ENCODE measurements around the gene DPCD. TPM values are rescaled to one million over a fixed set of nuclear protein-coding genes. Genes with fewer than 3 reads are reported as not detected.

DPCD gene
- total and polyA plus RNA-seq, 9 donors: 12.9 to 48.3 (median 19.8) TPM

- 88 to 91% (median 88%) methylated on average over 15 of the region's 15 CpGs for WGBS, 3 donors
- no peaks in the 10 kb centered on the region for H3K36me3 ChIP-seq
- no peak for TF ChIP-seq EP300 (IDR thresholded peaks at IDR 0.05)
- no peak for TF ChIP-seq POLR2A (IDR thresholded peaks at IDR 0.05)
Observed at GRCh38 chr10:101650863-101651262, 62.7 kb downstream of the DPCD start.

GRCh38 chr10:101651336-101651735 lies 63.2 kb downstream of the DPCD start:
- WGBS, 3 donors: 73 to 78% (median 77%) methylated on average over 5 of the region's 5 CpGs

More at GRCh38 chr10:101650863-101651262, 62.7 kb downstream of the DPCD start:
- Histone ChIP-seq H3K4me1 (ENCODE audit: insufficient read depth) (no peaks in the 10 kb centered on the region), H3K27me3 (no peaks in the 10 kb centered on the region), H3K9me3 (no peaks in the 10 kb centered on the region), H3K4me3 (no peak overlapping the region), H3K27ac (no peak overlapping the region)
- intact Hi-C loops (cut with DNase I): no loop called here
- DNase-seq: no peak

GRCh38 chr10:101653536-101653935 lies 65.4 kb downstream of the DPCD start:
- TF ChIP-seq EP300 (IDR thresholded peaks at IDR 0.05) (no peak), POLR2A (IDR thresholded peaks at IDR 0.05) (no peak), CTCF (IDR thresholded peaks at IDR 0.05) (no peak)
- intact Hi-C loops (cut with DNase I): no loop called here
- WGBS, 3 donors: 93 to 94% (median 93%) methylated on average over 8 of the region's 8 CpGs

More at GRCh38 chr10:101651336-101651735, 63.2 kb downstream of the DPCD start:
- Histone ChIP-seq H3K27ac (no peak overlapping the region), H3K4me3 (no peak overlapping the region), H3K27me3 (no peaks in the 10 kb centered on the region), H3K4me1 (ENCODE audit: insufficient read depth) (no peaks in the 10 kb centered on the region), H3K36me3 (no peaks in the 10 kb centered on the region), H3K9me3 (no peaks in the 10 kb centered on the region)
- intact Hi-C loops (cut with DNase I): no loop called here
- no peak for DNase-seq
- no peak for TF ChIP-seq CTCF (IDR thresholded peaks at IDR 0.05)
- no peak for TF ChIP-seq EP300 (IDR thresholded peaks at IDR 0.05)
- no peak for TF ChIP-seq POLR2A (IDR thresholded peaks at IDR 0.05)

GRCh38 chr10:101655570-101655969 lies 67.4 kb downstream of the DPCD start:
- 46 to 56% (median 50%) methylated on average over 6 of the region's 6 CpGs for WGBS, 3 donors
- Histone ChIP-seq H3K4me1 (ENCODE audit: insufficient read depth) (no peaks in the 10 kb centered on the region), H3K27me3 (no peaks in the 10 kb centered on the region), H3K4me3 (no peak overlapping the region), H3K27ac (no peak overlapping the region), H3K9me3 (no peaks in the 10 kb centered on the region), H3K36me3 (no peaks in the 10 kb centered on the region)
- peak in 1 of 5 donors; percentile 15 for DNase-seq
- TF ChIP-seq POLR2A (IDR thresholded peaks at IDR 0.05) (no peak), CTCF (IDR thresholded peaks at IDR 0.05) (no peak), EP300 (IDR thresholded peaks at IDR 0.05) (no peak)
- intact Hi-C loops (cut with DNase I): no loop called here

More at GRCh38 chr10:101653536-101653935, 65.4 kb downstream of the DPCD start:
- Histone ChIP-seq H3K36me3 (no peaks in the 10 kb centered on the region), H3K27me3 (no peaks in the 10 kb centered on the region), H3K4me3 (no peak overlapping the region), H3K27ac (no peak overlapping the region), H3K4me1 (ENCODE audit: insufficient read depth) (no peaks in the 10 kb centered on the region), H3K9me3 (no peaks in the 10 kb centered on the region)
- DNase-seq: no peak

- intact Hi-C loops (cut with DNase I): no loop called here
- H3K27ac ChIP-seq: no peak overlapping the region
- TF ChIP-seq EP300 (IDR thresholded peaks at IDR 0.05) (no peak), CTCF (IDR thresholded peaks at IDR 0.05) (no peak), POLR2A (IDR thresholded peaks at IDR 0.05) (no peak)
- no peaks in the 10 kb centered on the region for H3K27me3 ChIP-seq
- H3K4me3 ChIP-seq: no peak overlapping the region
- no peaks in the 10 kb centered on the region for H3K9me3 ChIP-seq
- no peaks in the 10 kb centered on the region for H3K4me1 ChIP-seq (ENCODE audit: insufficient read depth)
- WGBS, 3 donors: 90 to 98% (median 92%) methylated on average over 2 of the region's 2 CpGs
- no peak for DNase-seq
- no peaks in the 10 kb centered on the region for H3K36me3 ChIP-seq
Observed at GRCh38 chr10:101656890-101657289, 68.8 kb downstream of the DPCD start.

Data from ovary (tissue), 9 donors.